DMS153 (cell line): Measurements from ENCODE around the gene AKAP13.
"Not testable (repeated sequence)": the region's sequence is repeated elsewhere in the genome, so short reads cannot be mapped to it uniquely, and the experiment has no call there.

Experiments used
- DNase-seq: peaks from one replicate; lab custom pipeline; 2025; lab: John Stamatoyannopoulos, UW

AKAP13 gene

DNA sequence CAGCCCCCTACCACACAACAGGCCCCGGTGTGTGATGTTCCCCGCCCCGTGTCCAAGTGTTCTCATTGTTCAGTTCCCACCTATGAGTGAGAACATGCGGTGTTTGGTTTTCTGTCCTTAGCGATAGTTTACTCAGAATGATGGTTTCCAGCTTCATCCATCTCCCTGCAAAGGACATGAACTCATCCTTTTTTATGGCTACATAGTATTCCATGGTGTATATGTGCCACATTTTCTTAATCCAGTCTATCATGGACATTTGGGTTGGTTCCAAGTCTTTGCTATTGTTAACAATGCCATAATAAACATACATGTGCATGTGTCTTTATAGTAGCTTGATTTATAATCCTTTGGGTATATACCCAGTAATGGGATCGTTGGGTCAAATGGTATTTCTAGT is 285.3 kb downstream of the AKAP13 start:
- not testable (repeated sequence) for DNase-seq

DNA sequence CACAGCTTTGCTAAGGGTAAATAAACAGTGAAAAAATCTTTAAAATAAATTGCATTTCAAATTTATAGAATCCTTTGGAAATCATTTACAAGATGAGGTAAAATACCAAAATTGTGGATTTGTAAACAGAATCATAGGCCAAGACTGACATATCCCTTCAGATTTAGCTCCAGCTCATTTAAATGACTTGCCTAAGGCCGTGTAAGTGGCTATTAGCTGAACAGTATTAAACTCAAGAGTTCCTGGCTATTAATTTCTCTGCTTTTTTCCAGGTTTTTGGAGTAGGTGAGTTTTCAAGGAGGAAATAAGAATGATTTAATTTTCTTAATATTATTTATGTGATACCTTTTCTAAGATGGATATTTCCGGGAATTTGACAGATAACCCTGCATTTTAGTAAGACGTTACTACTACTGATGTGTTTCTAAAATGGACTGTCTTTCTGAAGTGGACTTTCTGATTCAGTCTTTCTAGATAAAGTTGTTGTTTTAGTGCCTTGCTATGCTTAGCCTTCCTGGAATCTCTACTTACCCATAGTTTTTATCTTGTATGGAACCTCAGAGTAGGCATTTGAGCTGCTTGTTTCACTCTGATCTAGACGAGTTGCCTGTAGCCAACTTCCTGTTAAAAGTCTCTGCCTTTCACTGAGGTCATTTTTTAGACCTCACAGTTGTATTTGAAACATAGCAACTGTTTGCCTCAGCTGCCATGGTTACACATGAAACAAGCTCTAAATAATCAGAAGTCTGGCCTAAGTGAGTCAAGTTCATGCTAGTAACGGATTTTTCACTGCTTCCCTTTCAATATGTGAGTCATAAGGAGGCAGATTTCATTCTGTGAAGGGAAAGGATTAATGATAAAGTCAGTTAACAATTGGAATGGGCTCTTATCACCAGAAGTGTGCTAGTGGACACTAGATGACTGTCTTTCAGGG is 287.4 kb downstream of the AKAP13 start:
- peak; percentile 2 for DNase-seq

DNA sequence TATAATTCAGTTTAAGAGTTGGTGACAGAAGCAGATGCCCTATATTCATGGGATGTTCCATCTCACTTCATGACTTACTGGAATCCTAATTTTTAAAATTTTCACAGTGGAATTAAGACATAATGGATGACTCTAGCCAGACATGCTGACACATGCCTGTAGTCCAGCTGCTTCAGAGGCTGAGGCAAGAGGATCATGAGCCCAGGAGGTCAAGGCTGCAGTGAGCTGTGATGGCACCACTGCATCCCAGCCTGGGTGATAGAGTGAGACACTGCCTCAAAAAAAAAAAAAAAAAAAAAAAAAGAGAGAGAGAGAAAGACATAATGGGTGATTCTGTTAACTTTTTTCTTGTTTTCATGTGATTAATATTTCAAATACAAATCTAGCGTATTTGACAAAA is 290.8 kb downstream of the AKAP13 start:
- no peak for DNase-seq

DNA sequence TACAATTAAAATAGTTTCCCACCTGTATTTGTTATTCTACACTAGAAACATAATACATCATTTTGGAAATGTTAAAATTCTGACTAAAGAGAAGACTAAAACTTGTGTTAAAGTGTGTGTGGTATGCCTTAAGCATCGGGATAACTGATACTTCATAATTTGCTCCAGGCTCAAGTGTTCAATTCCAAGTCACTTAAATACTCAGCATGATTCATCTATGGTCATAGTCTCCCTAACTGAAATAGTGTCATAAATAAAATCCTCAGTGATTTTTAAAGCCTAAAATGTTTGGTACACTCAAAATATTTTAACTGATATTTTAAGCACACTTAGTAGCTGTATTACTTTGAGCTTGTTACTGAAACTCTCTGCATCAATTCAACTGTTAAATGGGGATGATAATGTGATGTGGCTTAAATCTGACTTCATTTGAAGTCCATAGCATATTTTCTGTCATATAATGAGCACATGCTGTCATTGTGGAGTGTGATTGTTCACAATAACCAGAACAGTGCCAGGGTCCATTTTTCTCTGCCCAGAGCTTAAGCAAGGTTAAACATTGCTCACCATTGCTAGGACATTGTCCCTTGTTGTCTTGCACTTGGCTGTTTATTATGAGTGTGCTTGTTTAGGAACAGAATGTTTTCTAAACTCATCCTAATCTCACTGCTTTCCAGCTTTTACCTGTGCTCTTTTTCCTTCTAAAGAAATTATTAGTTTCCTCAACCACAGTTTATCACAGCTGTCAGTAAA is 292.1 kb downstream of the AKAP13 start:
- DNase-seq: no peak

DNA sequence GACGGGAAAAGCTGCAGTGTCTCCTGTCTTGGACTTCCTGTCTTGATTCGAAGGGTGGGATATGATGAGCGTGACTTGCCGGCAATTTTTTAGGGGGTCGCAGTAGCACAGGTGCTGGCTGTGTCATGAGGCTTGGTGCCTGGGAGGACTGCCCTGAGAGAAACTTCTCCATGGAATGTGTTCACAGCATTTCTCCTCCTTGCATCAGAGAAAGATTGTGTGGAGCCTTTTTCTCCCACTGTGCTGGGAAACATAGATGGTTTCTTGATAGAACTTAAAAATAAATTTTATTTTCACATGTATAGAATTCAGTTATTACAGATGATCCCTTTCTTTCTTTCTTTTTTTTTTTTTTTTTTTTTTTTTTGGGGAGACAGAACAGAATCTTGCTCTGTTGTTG is 292.9 kb downstream of the AKAP13 start:
- no peak for DNase-seq

DNA sequence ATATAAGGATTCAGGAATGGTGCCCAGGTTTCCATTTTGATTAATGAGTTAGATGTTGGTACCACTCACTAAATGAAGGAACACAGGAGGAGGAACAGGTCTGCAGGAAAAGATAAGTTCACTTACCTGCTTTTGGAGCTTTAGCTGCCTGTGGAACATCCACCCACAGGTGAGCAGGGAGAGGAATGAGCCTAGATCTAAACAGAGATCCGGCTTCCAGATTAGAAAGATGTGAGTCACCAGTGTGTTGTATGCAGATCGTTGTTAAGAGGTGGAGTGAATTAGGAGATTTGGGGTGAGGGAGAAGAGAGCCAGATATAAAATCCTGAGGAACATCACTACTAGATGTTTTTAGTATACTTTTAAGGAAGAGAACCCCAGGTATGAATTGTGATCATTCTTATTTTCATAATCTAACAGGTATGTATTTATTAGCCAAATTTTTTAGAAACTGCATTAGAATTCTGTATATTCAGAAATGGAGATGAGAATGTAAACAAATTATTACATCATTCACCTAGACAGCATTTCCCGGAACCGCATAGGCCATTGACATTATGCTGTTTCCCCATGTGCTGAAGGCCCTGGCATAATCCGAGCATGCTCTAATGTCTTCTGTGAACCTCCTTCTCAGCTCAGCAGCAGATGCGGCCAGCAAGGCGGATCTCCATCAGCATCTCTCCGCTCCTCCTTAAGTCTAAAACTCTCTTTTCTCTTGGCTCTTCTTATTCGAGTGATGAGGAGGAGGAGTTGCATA is 296.1 kb downstream of the AKAP13 start:
- no peak for DNase-seq

DNA sequence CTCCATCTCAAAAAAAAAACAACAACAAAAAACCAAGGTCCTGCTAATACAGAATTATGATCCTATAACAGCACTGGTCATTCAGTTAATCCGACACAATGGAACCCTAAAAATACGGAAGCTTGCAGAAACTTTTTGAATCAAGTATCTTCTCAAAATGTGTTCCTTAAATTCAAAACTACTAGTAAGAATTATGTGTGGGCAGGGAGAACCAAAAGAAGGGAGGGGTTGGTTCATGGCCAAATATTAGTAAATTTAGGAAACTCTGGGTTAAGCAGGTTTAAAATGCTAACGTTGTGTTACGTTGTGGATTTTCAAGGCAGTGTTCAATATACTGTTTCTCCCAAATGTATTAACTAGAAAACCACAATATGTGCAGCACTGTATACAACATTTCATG is 298.8 kb downstream of the AKAP13 start:
- DNase-seq: no peak

DNA sequence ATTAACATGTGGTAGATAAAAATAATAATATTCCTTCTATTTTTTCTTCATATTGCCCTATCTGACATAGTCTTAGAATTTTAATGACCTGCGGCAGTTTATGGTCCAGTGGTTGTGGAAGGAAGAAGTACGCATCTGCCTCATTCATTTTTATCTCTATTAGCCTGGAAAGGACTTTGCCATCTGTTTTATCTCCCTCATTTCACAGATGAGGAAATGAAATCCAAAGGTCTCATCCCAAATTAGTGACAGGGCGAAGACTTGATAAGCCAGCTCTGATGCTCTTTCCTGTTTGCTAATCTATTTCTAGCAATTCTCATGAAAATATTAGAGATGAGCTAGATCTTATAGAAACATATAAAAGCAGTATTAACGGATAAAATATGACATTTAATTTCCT is 301.0 kb downstream of the AKAP13 start:
- no peak for DNase-seq

DNA sequence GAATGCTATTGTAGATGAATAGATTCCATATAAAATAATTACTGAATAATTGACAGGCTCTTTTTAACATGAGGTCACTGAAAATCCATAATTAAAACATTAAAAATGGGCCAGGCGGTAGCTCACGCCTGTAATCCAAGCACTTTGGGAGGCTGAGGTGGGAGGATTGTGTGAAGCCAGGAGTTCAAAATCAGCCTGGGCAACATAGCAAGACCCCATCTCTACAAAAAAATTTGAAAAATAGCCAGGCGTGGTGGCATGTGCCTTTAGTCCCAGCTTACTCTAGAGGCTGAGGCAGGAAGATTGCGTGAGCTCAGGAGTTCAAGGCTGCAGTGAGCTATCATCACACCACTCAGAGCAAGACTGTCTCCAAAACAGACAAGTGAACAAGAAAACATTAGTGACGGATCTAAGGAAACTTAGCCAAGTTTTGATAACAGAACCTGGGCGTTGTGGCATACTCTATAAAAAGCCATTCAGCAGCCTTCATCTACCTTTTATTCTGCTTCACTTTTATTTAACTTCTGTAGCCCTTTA is 303.8 kb downstream of the AKAP13 start:
- no peak for DNase-seq

DNA sequence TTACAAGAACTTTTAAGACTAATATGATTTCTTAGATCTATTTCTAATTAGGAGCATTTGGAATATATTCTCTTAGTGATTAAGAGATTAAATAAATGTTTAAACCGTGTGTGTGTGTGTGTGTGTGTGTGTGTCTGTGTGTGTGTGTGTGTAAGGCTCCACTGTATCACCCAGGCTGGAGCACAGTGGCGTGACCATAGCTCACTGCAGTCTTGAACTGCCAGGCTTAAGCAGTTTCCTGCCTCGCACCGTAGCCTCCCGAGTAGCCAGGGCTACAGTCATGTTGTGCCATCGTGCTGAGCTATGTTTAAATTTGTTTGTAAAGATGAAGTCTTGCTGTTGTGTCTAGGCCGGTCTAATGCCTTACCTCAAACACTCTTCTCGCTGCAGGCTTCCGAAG is 305.0 kb downstream of the AKAP13 start:
- DNase-seq: no peak

DNA sequence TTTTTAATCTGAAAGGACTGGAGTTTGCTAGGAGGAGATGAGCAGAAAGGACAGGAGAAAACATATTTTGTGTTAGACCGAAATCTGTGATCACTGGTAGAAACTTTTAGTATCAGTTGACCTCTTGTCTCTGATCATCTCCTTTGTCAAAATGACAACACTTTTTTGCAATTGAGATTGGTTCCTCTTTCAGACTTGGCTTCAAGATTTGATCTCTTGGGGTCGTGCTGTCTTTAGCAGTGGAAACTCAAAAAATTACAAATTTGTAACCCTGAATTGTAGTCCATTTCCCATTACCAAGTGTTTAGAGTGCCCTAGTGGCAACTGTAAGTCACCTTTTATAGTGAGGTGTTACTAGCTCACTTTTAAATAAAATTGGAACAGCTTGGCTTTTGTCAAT is 306.9 kb downstream of the AKAP13 start:
- no peak for DNase-seq

DNA sequence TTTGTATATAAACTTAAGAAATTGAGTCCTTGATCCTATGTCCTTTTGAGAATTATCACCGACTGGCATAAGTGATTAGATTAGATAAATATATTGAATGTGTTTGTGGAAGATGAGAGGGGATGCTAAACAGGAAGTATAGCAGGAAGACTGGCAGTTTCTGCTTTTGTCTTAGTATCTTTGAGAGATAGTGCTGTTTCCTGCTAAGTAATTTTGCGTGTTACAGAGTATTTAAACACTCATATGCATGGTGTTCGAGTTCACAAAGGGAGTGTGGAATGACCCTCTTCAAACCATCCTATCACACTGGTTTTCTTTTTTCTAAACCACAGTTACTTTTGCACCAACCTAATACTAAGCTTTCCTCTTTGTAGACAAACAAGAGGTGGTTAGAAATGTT is 308.3 kb downstream of the AKAP13 start:
- no peak for DNase-seq

DNA sequence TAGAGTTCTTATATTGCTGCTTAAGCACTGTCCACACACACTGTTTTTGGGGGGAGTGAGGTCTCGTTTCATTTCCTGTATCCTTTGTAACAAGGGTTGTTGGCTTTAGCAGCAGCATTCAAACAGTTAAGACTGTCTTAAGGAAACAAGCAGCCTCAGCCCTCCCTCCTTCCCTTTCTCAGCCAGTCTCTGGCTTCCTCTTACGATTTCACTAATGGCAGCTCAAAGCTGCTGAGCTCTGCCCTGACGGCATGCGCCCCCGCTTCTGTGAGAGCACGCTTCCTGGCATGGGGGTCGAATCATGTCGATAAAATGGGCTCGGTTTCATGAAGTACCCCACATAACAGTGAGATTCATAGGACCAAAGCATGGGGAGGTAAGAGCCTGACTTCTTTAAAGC is 309.3 kb downstream of the AKAP13 start:
- no peak for DNase-seq

DNA sequence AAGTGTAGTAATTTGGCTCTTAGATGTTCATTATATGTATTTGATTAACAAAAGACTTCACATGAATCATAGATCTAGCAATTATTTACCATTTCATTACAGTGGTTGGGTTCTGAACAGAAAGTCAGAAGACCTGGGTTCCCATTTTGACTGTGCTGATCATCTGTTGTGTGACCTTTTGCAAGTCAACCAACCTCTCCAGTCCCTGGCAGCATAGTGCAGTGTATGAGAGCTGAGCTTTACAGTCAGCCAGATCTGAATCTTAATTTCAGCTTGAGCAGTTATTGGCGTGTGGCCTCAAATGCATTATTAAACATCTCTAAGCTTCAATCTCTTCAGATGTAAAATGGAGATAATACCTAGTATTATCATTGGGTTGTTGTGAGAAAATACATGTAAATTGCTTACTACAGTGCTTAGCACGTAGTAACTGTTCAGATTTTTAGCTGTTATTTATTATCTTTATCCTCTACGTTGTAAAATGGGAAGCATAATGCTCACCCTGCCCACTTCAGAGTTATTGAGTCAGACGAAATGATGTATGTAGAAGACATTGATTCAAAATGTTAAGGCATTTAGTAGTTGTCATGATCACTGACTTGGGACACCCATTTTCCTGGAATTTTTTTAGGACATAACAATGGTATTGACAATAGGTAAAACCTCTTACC is 310.3 kb downstream of the AKAP13 start:
- no peak for DNase-seq

DNA sequence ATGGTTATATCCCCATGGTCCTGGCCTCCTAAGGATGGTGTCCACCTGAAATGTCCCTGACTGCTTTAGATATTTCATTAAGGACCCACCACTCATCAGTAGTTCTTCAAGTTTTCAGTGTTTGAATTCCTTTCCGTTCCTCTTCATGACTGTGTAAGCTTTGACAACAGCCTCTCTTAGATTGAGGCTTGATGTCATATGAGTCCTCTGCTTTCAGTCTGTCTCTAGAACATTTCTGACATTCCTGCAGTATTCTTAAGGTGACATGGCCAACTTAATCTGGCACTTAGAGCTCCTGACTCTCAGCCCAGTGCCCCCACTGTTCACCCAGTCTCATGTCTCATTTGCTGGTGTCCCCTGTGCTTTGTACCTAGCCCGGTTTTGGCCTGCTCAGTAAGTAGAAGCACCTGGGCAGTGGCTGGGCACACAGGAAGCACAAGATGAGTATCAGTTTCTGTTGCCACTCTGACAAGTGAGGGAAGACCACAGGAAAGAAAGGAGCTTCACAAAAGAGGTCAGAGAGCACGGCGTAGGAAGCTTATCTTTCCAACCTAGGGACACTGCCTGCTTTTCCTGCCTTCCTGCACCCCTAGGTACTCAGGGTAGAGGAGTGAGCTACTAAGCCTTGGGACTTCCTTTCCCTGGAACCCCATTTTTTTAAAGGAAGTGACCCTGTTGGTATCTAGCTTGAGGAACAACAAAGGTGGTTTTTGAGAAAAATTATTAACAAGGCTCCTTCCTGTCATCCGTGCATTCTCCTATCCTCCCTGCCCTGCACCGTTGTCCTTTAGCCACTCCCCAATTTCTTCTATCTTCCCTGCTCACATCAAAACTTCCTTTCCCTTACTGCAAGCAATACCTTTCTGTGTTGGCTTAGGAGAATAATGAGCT is 311.2 kb downstream of the AKAP13 start:
- DNase-seq: no peak

DNA sequence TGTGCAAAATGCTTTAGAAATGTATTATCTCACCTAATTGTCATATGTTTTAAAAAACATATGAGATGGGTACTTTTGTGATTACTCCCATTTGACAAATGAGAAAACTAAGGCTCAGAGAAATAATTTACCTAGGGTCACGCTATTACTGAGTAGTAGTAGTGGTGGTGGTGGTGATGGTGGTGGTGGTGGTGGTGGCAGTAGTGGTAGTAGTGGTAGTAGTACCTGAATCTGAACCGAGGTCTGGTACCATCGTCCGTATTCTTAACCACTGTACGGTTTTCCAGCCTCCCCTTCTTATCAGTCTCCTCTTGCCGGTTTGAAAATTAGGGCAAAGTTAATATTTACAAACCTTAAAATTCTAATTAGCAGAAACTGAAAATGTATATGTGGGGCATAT is 311.9 kb downstream of the AKAP13 start:
- no peak for DNase-seq

DNA sequence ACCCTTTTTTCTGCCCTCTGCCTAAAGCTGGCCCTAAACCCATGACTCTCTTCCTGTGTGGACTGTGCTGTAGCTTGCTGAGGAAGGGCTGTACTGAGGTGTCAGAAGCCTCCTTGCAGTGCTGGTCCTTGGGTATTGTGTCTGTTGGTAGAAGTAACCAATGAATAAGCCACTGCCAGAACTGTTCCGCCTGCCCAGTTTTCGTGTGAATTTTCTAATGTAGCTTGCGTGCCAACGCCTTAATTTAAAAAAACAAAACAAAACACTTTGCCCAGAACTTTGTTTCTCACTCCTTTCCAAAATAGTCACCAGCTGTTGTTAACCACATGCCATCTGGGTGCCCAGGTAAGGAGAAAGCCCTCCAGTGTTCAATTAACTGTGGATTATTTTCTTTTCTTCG is 312.5 kb downstream of the AKAP13 start:
- DNase-seq: no peak

DNA sequence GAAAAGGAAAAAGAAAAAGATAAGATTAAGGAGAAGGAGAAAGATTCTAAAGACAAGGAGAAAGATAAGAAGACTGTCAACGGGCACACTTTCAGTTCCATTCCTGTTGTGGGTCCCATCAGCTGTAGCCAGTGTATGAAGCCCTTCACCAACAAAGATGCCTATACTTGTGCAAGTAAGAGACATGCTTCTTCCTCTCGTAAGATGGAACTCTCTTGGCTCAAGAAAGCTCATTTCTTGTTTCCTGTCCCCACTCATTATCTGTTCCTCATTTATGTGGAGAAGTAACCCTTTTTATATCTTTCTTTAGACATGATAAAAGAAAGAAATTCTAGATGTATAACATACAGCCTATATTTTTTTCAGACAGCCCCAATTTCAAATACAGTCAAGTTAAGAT is 312.9 kb downstream of the AKAP13 start:
- DNase-seq: no peak

DNA sequence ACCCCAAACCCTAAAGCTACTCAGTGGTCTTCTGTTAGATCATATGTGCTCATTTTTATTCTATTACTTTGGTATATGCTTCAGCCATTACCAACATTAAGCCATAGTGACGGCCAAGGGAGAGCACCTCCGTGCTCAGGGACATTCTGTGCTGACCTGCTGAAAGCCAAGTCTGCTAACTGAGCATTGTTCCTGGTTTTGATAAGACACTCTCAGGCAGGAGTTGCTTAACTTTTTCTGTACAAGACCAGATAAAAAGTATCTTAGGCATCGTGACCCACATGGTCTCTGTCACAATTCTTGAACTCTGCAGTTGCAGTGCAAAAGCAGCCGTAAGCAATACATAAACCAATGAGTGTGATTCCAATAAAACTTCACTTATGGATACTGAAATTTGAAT is 313.7 kb downstream of the AKAP13 start:
- no peak for DNase-seq

DNA sequence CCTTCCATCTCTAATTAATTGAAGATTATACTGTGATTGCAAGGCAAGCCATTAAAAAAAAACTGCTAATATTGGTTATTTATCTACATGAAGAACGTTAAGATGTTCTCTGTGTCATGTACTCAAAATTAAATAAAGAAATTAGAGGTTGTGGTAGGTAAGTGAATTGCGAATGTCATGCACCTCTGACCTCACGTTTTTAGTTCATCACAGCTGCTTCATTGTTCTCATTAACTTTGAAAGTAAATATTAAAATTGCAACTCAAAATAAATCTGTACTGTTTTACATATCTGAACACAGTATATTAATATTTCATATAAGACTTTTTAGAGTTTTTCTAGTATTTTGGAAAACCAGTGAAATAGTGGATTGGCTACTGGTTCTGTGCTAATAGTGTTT is 320.4 kb downstream of the AKAP13 start:
- DNase-seq: no peak
